RKO (cell line): ENCODE results near the gene SPTSSA.
"Not testable (repeated sequence)": the region's sequence is repeated elsewhere in the genome, so short reads cannot be mapped to it uniquely, and the experiment has no call there.

Source experiments
- DNase-seq: peaks from one replicate; pipeline ENCODE4 v3.0.0-alpha.2; 2016; ENCODE audit warnings: low spot score

SPTSSA gene

GRCh38 chr14:34426313-34427295, 35.4 kb downstream of the SPTSSA start:
- no peak for DNase-seq

- DNase-seq = peak; percentile 33
These were observed 36.8 kb downstream of the SPTSSA start for GRCh38 chr14:34425095-34425851.

- DNase-seq = no peak
These were observed 37.6 kb downstream of the SPTSSA start for GRCh38 chr14:34424488-34424887.

GRCh38 chr14:34423445-34423844, 38.6 kb downstream of the SPTSSA start:
- DNase-seq = no peak

GRCh38 chr14:34420547-34421150, 41.4 kb downstream of the SPTSSA start:
- no peak for DNase-seq

- DNase-seq = no peak
These were observed 52.3 kb downstream of the SPTSSA start for GRCh38 chr14:34409721-34410120.

- DNase-seq = no peak
These were observed 54.1 kb downstream of the SPTSSA start for GRCh38 chr14:34407951-34408350.

GRCh38 chr14:34404416-34404815, 57.6 kb downstream of the SPTSSA start:
- no peak for DNase-seq

GRCh38 chr14:34403646-34404045, 58.4 kb downstream of the SPTSSA start:
- no peak for DNase-seq

- no peak for DNase-seq
These were observed 64.0 kb downstream of the SPTSSA start for GRCh38 chr14:34398024-34398423.

GRCh38 chr14:34387974-34388516, 74.0 kb downstream of the SPTSSA start:
- no peak for DNase-seq

GRCh38 chr14:34386865-34387485, 75.1 kb downstream of the SPTSSA start:
- DNase-seq = no peak

- not testable (repeated sequence) for DNase-seq
These were observed 76.2 kb downstream of the SPTSSA start for GRCh38 chr14:34385881-34386280.

- no peak for DNase-seq
These were observed 78.2 kb downstream of the SPTSSA start for GRCh38 chr14:34383839-34384238.
